IPS-11a (cell line): ENCODE data around the gene ARV1.
"Not testable (repeated sequence)": the region's sequence is repeated elsewhere in the genome, so short reads cannot be mapped to it uniquely, and the experiment has no call there.

Source experiments
- H3K4me3 ChIP-seq: one replicate; pipeline ENCODE4 v1.5.1; 2013; ENCODE audit warnings: low read depth, low read length, control low read depth

ARV1 gene

GRCh38 chr1:231016966-231017365 is 38.1 kb downstream of the ARV1 start:
- H3K4me3 ChIP-seq, result no peak overlapping the region

- no peak overlapping the region for H3K4me3 ChIP-seq
Observed at GRCh38 chr1:231019711-231020110, 40.8 kb downstream of the ARV1 start.

DNA sequence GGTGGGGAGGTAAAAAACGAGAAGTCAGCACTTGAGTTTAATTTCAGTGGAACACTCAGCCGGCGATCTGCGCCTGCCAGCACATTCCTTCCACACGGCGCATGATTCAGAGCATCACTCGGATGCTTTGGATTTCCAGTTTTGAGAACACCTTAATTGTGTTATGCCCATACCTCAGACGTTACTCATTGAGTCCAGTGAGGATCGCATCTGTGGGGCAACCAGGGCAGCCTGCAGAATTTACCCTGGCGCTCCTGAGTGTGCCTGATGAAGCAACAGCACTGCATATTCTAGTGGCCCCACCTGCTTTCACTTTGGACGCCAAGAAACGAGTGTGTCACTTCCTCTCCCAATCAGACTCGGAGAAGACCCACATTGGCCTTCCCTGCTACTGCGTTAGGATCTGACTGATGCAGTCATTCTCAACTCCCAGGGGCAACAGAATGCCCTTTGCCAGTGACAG is 41.3 kb downstream of the ARV1 start:
- no peak overlapping the region for H3K4me3 ChIP-seq

- H3K4me3 ChIP-seq, result no peak overlapping the region
Observed at GRCh38 chr1:231020816-231021215, 41.9 kb downstream of the ARV1 start.

- no peak overlapping the region for H3K4me3 ChIP-seq
Observed at GRCh38 chr1:231021540-231022031, 42.7 kb downstream of the ARV1 start.

GRCh38 chr1:231022543-231022942 is 43.6 kb downstream of the ARV1 start:
- not testable (repeated sequence) for H3K4me3 ChIP-seq

- H3K4me3 ChIP-seq, result no peak overlapping the region
Observed at GRCh38 chr1:231023150-231023549, 44.3 kb downstream of the ARV1 start.

- H3K4me3 ChIP-seq, result no peak overlapping the region
Observed at GRCh38 chr1:231026576-231026975, 47.7 kb downstream of the ARV1 start.

DNA sequence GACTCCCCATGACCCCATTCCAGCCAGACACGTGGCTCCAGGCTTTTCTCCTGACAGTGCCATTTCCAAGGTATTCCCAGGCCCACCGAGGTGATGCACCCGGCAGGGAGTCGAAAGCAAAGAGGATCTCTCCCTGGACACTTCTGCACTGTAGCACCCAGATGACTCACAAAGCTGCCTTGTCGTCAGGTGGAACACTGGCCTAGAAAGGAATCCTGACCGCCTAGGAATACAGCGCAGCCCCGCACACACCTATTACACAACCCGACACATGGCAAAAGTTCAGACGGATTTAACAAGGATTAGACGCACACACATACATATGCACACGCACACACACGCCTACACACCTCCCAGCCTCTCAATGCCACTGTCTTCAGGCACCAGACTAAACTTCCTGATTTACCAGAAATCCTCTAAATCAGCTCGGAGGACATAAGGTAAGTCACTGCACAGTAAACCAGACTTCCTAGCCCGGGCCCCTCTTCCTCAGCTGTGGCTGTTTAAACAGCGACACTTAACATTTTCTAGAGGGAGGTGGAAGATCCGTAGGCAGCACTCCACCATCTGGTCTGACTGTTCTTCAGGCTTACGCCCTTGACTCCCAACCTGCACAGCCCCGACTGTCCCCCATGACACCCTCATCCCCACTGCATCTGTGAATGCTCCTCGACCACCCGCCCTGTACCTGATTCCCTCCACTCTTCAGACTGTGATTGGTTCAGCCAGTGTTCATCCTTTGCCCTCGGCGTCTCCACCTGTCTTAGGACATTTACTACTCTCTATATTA is 48.4 kb downstream of the ARV1 start:
- no peak overlapping the region for H3K4me3 ChIP-seq

- H3K4me3 ChIP-seq, result no peak overlapping the region
Observed at GRCh38 chr1:231027971-231028370, 49.1 kb downstream of the ARV1 start.

- no peak overlapping the region for H3K4me3 ChIP-seq
Observed at GRCh38 chr1:231028682-231029081, 49.8 kb downstream of the ARV1 start.

DNA sequence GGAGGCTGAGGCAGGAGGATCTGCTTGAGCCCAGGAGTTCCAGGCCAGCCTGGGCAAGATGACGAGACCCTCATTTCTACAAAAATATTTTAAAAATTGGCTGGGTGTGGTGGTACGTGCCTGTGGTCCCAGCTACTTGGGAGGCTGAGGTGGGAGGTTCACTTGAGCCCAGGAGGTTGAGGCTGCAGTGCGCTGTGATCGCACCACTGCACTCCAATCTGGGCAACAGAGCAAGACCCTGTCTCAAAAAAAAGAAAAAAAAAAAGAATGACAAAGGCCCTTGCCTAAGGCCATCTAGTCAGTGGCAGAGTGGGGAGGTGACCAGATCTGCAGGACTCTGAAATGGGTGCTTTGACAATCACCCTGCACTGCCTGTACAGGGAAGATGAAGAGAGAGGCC is 50.4 kb downstream of the ARV1 start:
- not testable (repeated sequence) for H3K4me3 ChIP-seq

DNA sequence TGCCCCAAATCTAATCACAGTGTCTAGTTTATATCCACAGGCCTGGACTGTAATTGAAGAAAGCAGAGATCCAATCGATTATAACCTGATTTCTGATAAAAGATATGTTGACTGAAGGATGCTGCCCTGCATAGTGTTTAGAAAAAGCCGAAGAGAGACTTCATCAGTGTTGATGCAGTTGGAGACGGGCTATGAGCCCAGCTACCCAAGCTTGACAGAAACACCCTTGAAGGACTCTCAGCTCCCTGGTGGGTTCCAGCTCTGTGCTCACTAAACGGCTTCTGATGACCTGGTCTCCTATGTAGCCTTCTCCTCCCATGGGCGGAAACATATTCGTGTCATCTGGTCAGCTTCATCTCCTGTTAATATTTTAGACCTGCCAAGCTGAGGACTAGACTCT is 50.9 kb downstream of the ARV1 start:
- no peak overlapping the region for H3K4me3 ChIP-seq

DNA sequence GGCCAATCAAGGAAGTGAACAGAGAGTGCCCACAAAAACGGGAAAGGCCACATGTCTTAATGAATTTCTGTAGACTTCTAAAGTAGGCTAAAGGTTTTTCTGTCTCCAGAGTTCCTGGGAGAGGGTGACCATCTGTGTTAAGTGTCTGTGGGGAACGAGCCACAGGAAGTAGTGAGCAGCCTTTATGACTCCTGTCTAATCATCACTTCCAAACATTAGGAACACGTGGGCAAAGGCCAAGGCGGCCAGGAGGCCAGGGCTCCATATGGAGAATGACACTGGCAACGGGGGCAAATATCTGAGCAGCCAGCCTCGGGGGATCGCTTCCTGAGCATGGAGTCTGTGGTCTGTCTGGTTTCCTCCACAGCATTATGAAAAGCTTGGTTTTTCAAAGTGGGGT is 54.1 kb downstream of the ARV1 start:
- H3K4me3 ChIP-seq, result no peak overlapping the region

DNA sequence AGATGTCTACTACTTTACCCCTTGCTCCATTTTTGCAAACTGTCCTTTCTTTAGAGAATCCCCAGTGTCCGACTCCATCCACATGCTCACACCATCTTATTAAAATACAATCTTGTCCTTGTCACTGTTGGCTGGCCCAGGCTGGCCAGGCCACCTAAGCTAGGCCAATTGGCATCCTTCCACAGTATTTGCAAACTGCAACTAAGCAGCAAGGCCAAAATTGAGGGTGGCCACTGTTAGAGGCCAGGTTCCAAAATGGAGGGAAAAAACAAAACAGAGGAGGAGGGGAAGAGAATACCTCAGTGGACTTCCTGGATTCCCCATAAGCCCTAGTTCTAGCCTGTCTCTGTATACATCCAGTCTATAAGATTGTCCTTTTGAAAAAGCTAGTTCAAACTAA is 56.9 kb downstream of the ARV1 start:
- no peak overlapping the region for H3K4me3 ChIP-seq

GRCh38 chr1:231036416-231036815 is 57.5 kb downstream of the ARV1 start:
- no peak overlapping the region for H3K4me3 ChIP-seq

- H3K4me3 ChIP-seq, result no peak overlapping the region
Observed at GRCh38 chr1:231037585-231038517, 59.0 kb downstream of the ARV1 start.

DNA sequence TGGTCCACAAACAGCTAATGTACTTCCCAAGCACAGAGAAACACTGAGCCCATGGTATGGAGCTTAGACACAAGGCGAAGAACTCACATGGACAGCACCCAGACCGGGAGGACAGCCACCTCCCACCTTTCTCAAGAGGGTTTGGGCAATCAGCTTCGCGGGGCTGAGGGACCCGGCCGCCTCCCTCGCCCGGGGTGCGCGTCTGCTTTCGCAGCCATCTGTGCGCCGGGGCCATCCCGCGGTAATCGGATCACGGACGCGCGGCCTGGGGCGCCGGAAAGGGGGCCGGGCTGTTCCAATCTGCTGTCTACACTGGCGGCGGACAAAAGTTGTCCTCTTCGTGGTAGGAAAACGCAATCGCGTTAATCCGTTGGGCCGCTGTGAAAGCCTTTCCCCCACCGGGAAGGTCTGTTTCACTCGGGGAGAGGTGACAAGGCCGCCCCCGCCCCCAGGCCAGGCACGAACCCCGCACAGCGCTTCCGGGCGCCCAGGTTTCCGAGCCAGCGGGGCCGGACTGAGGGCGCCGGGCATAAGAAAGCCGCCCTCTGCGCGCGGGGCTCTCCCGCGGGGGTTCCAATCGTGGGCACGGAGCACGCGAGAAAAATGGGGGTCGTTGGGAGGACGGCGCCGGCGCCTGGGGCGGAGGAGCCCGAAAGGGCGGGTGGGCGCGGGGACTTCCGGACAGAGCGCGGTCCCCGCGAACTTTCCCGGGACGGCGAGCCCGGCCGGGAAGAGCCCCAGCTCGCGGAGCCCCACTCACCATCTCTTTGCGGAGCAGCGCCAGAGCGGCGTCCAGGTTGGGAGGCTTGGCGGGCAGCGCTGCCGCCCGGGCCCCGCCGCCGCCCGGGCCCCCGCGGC is 60.5 kb downstream of the ARV1 start:
- peak overlapping the region; percentile 42 for H3K4me3 ChIP-seq

- peak within 1 kb of the TSS; percentile 45 for H3K4me3 ChIP-seq
Observed at GRCh38 chr1:231040019-231040799, 61.3 kb downstream of the ARV1 start, which contains the start of gene FAM89A. Gene FAM89A (minus strand): TSS chr1:231040254. CDS start chr1:231040211, 43 bp downstream.
